Activated CD4-positive, alpha-beta T cell treated with anti-CD3 and anti-CD28 coated beads, Interleukin-2, Interleukin-6, amounts not matched to agents 100 ng/mL and 50 ng/mL, durations not matched to agents 16 hours and 8 hours (primary cell): ENCODE data around the gene ME3.
"Not testable (repeated sequence)": the region's sequence is repeated elsewhere in the genome, so short reads cannot be mapped to it uniquely, and the experiment has no call there.

ENCODE experiments used
- DNase-seq: peaks from one replicate; pipeline ENCODE4 v3.0.0-alpha.2; 2020

The ME3 gene

DNA sequence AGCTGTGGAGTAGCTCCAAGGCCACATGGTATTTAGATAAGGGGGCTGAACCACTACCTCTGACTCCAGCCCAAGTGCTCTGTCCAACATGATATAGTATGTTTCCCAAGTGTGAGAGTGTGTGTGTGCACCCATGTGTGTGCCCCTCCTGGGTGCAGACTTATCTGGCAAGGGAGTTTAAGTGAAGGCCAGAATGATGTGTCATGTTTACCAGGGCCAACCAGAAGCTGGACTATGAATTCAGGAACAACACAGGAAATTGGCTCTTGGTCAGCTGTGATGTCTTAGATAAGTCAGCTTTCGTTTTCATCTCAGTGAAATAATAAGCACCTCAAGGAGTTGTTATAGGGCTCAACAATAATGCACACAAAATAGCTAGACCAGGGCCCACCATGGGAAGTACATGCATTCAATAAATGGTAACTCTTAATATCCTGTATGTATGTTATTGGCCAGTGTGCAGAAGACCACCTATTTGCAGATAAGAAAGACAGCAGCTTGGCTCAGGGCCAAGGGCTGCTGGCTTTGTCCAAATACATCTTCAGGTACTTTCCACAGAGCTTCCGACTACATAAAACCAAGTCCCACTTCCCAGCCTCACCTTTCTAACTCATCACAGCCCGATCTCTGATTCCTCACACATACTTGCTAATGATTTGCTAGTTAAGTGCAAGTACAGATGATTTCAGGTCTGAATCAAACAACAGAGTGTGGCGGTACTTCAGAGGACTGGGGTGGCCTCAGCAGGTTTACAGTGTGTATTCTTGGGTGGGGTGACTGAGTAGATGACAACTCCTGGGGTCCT is 120.9 kb downstream of the ME3 start:
- no peak for DNase-seq

GRCh38 chr11:86550757-86551156 is 121.7 kb downstream of the ME3 start:
- no peak for DNase-seq

DNA sequence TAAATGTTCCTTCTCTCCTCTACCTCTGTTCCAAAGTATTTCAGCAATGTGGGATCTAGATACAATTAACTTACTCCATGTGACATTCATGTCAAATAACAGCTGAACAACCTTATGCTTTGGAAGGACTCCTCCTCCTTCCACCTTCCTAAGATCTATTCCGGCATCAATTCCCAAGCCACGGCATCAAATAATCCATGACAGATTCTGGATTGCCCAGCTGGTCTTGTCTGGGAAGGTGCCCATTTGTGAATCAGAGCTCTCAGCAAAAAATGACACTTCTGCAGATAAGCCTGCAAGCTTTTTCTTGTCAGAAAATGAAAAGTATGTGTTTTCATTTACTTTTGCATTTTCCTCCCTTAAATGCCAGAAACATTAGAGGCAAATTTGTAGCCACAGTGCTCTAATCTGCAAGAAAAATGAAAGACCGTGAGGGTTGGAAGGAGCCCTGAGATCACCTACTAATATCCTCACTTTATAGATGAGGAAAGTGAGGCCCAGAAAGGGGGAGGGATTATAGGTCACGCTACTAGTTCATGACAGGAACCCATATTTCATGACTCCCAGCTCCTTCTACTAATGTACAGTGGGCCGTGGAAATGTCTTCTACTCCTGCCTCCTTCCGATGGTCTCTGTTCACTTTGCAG is 124.0 kb downstream of the ME3 start:
- no peak for DNase-seq

GRCh38 chr11:86547727-86548126 is 124.7 kb downstream of the ME3 start:
- no peak for DNase-seq

GRCh38 chr11:86541299-86541698 is 131.1 kb downstream of the ME3 start:
- DNase-seq: not testable (repeated sequence)

DNA sequence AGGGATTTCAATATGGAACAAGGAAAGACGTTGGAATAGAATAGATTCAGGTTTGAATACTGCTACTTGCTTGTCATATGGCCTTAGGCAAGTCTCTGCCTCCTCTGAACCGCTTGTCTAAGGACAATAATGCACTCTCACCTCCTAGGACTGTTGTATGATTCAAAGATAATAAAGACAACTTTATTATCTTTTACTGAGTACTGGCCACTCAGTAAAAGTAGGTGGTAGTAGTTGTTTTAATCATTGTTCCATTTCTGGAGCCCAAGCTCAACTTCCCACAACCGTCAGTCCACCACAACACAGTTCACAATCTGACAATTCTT is 134.2 kb downstream of the ME3 start:
- no peak for DNase-seq

DNA sequence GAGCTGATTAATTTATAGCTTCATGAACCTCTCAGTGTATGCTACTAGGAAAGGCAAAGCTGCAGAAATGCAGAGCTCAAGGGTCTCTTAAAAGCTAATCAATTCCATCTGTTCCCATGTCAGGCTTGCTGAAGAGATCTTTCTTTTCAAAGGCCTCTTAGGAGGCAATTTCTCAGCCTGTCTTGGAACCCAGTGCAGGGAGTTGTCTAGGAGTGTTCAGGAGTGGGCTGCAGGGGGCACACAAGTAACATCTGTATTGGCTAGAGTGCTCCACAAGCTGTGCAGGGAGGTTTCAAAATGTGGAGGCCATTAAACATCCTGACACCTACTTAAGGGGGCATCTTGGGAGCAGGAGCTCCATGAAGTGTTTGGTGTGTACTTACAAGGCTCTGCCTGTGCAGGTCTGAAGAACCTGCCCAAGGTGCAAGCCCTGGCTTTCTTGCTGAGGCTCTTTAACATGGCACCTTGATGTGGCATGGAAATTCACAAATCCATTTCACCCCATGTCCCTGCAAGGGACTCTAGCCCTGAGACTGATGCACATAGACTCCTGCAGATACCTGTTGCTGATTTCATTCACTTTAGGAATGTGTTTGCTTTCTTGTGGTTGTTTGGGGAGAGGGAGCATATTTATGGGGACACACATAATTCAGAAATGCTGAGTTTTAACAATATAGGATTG is 134.7 kb downstream of the ME3 start:
- no peak for DNase-seq

- no peak for DNase-seq
Measured at GRCh38 chr11:86535773-86536172, 136.6 kb downstream of the ME3 start.

GRCh38 chr11:86524620-86525352 is 147.6 kb downstream of the ME3 start:
- DNase-seq: no peak

- DNase-seq: peak; percentile 59
Measured at GRCh38 chr11:86523738-86524619, 148.4 kb downstream of the ME3 start.

DNA sequence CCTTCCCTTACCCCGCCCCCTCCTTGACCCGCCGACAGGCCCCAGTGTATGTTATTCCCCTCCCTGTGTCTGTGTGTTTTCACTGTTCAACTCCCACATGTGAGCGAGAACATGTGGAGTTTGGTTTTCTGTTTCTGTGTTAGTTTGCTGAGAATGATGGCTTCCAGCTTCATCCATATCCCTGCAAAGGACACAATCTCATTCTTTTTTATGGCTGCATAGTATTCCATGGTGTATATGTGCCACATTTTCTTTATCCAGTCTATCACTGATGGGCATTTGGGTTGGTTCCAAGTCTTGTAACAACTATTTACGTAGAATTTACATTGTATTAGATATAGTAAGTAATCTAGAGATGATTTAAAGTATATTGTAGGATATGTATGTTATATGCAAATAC is 149.9 kb downstream of the ME3 start:
- not testable (repeated sequence) for DNase-seq

- no peak for DNase-seq
Measured at GRCh38 chr11:86519064-86519911, 153.1 kb downstream of the ME3 start.

- no peak for DNase-seq
Measured at GRCh38 chr11:86518211-86518610, 154.2 kb downstream of the ME3 start.

DNA sequence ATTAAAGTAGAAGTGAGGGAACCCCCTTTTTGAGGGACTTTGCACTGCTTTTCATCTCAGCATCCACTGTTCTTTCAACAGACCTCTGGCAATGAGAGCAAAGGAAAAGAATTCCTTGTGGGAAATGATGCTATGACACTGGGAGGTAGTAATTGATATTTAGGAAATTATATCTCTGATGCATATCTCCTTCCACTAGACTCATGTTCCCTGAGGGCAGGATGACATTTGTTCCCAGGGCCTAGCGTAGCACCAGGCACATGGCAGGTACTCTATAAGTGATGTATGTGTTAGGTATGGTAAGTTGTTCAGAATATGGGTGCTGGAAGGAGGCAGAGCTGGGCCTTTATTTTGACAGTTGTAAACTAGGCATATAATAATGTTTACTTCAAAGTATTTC is 154.9 kb downstream of the ME3 start:
- no peak for DNase-seq

GRCh38 chr11:86515297-86516094 is 156.9 kb downstream of the ME3 start:
- no peak for DNase-seq

DNA sequence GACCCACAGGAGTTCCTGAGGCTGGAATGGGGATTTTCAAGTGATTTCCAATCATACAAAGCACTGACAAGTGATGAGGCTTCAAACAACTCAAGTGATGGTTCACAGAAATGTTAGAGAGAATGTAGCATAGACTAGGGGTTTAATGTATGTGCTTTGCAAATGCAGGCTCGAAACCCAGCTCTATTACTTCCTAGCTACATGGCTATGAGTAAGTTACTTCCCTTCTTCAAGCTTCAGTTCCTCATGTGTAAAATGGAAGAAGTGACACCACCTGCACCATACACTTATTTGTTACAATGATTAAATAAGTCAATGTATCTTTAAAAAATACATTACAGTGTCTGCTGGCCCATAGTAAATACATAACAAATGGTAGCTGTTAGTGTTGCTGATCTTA is 158.0 kb downstream of the ME3 start:
- DNase-seq: no peak

GRCh38 chr11:86513746-86514373 is 158.6 kb downstream of the ME3 start:
- no peak for DNase-seq

GRCh38 chr11:86513138-86513537 is 159.3 kb downstream of the ME3 start:
- no peak for DNase-seq

- peak; percentile 34 for DNase-seq
Measured at GRCh38 chr11:86511086-86511551, 161.3 kb downstream of the ME3 start.

GRCh38 chr11:86510674-86511073 is 161.7 kb downstream of the ME3 start:
- no peak for DNase-seq
